Myometrial cell (primary cell): ENCODE data around the gene CCNG1. TPM values are rescaled to one million over a fixed set of nuclear protein-coding genes. Genes with fewer than 3 reads are reported as not detected.

Experiments
- total RNA-seq: library from RNA; depleted of rRNA; stranded (reverse); fragments of >200 nt; gene quantifications from 2 replicates; pipeline ENCODE4 v1.2.3, GENCODE V29; 2015

CCNG1 gene
- total RNA-seq: 291 and 397 TPM in 2 replicates

GRCh38 chr5:163437309-163438182 is at the start of gene CCNG1:
Gene CCNG1 (plus strand): TSS chr5:163437595. CDS start chr5:163439257, 1,662 bp downstream.

GRCh38 chr5:163459819-163460561 is 22.6 kb downstream of the CCNG1 start, which contains the start of gene NUDCD2:
Gene NUDCD2 (minus strand): TSS chr5:163460102. CDS start chr5:163460050, 52 bp downstream.

DNA sequence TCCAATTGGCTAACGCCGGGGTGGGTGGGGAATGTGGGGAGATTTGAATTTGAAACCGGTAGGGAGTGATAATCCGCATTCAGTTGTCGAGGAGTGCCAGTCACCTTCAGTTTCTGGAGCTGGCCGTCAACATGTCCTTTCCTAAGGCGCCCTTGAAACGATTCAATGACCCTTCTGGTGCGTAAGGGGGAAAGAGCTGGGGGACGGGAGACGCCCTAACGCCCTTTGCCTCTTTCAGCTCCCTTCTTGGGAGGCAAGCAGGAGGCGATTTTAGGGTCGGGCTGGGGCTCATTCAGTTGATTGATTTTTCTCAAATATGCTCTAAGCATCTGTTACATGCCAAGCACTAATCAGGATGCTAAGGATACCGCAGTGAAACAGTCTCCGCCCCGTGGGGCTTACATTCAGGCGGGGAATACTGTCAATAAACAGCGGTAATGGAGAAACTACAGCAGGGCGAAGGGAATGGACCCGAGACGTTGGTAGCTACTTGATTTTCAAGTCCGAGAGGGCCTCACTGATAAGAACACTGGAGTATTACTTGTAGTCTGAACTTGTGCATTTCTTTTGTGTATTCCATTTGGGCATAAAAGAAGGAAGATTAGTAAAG is 23.3 kb downstream of the CCNG1 start, which contains the start of gene HMMR:
Gene HMMR, plus strand, starts transcription at position 71 of the 610 bp plus-strand sequence. Its CDS starts 61 bp downstream, at position 132.

Other genes starting within 250 kb of the CCNG1 start
- 7.5 and 7.6 TPM in 2 replicates for gene NUDCD2, start 22.5 kb downstream of the CCNG1 start, total RNA-seq
- gene HMMR, start 23.0 kb downstream of the CCNG1 start, total RNA-seq: 33.7 and 53.2 TPM in 2 replicates
- gene MAT2B, start 68.0 kb downstream of the CCNG1 start, total RNA-seq: 76.1 and 77.1 TPM in 2 replicates